H1 (cell line): ENCODE results near the gene DDX49. TPM values are rescaled to one million over a fixed set of nuclear protein-coding genes. Genes with fewer than 3 reads are reported as not detected.

Experiments used
- CTCF ChIA-PET: fragments of 300-600 bp; sonication (Branson Sonifier 250); formaldehyde crosslinking; loops from one replicate; lab custom pipeline; 2021; ENCODE audit not compliant: partially characterized antibody; lab: Charles Lee
- POLR2A ChIA-PET: fragments of 300-600 bp; sonication (Branson Sonifier 250); formaldehyde crosslinking; loops from one replicate; lab custom pipeline; 2021; ENCODE audit warnings: inconsistent platforms; ENCODE audit not compliant: partially characterized antibody; lab: Charles Lee
- DNase-seq, 2 experiments: peaks; one replicate each; pipeline versions ENCODE4 v3.0.0 to v3.0.0-alpha.2; 2010 to 2022; ENCODE audit warnings: low spot score in 2 of 2, low read depth in 1 of 2, mixed read lengths in 1 of 2
- FAIRE-seq: peaks from 2 replicates; lab custom pipeline; 2011; peaks lifted over from hg19 to GRCh38; lab: Jason Lieb, UNC
- H2AFZ ChIP-seq: 2 replicates; pipeline ENCODE4 v1.8.1; 2012; ENCODE audit warnings: low read length, inconsistent platforms
- H2AK5ac ChIP-seq: 2 replicates; pipeline ENCODE4 v1.6.1; 2013; ENCODE audit warnings: low read depth, low read length
- H2BK120ac ChIP-seq: replicated peaks from 2 replicates; pipeline ENCODE3; 2013; ENCODE audit warnings: low read depth, low read length, inconsistent platforms
- H2BK12ac ChIP-seq: 2 replicates; pipeline ENCODE4 v1.6.1; 2013; ENCODE audit warnings: low read depth, low read length
- H2BK15ac ChIP-seq: 2 replicates; pipeline ENCODE4 v1.6.1; 2013; ENCODE audit warnings: low read length
- H2BK20ac ChIP-seq: 2 replicates; pipeline ENCODE4 v1.6.1; 2013; ENCODE audit warnings: low read length
- H2BK5ac ChIP-seq: 2 replicates; pipeline ENCODE4 v1.6.1; 2013; ENCODE audit warnings: low read depth, low read length
- H3K14ac ChIP-seq: 2 replicates; pipeline ENCODE4 v1.6.1; 2013; ENCODE audit warnings: inconsistent platforms; ENCODE audit not compliant: insufficient read length
- H3K18ac ChIP-seq: 2 replicates; pipeline ENCODE4 v1.6.1; 2013; ENCODE audit warnings: low read length; ENCODE audit errors: extremely low read depth
- H3K23ac ChIP-seq: 2 replicates; pipeline ENCODE4 v1.6.1; 2013; ENCODE audit warnings: inconsistent platforms; ENCODE audit not compliant: insufficient read length
- H3K23me2 ChIP-seq: 2 replicates; pipeline ENCODE4 v1.6.1; 2013; ENCODE audit warnings: low read depth, low read length
- H3K27ac ChIP-seq: 2 replicates; pipeline ENCODE4 v1.6.1; 2011; ENCODE audit warnings: low read depth, low read length, inconsistent platforms
- H3K27me3 ChIP-seq, 4 experiments: replicated peaks in 1 of 4; 1 replicate in 1 of 4; 2 replicates in 3 of 4; pipeline versions ENCODE4 v1.6.1 to v1.8.1; 2011 to 2013; ENCODE audit warnings: low read length in 3 of 4, mild to moderate bottlenecking in 3 of 4, inconsistent platforms in 2 of 4, mixed read lengths in 2 of 4, moderate library complexity in 1 of 4; ENCODE audit not compliant: control insufficient read depth in 3 of 4, insufficient read depth in 3 of 4; ENCODE audit errors: extremely low read depth in 1 of 4
- H3K36me3 ChIP-seq, 4 experiments: 2 replicates each; pipeline versions ENCODE4 v1.6.1 to v1.8.1; 2011 to 2013; ENCODE audit warnings: mild to moderate bottlenecking in 4 of 4, low read length in 3 of 4, moderate library complexity in 2 of 4, control low read depth in 1 of 4, inconsistent platforms in 1 of 4; ENCODE audit not compliant: insufficient read depth in 4 of 4, control insufficient read depth in 2 of 4
- H3K4ac ChIP-seq: replicated peaks from 2 replicates; pipeline ENCODE3; 2013; ENCODE audit warnings: low read length, low read depth, mixed read lengths, inconsistent platforms; ENCODE audit not compliant: insufficient read length
- H3K4me1 ChIP-seq, 4 experiments: replicated peaks in 1 of 4; 1 replicate in 1 of 4; 2 replicates in 3 of 4; pipeline versions ENCODE4 v1.6.1 to v1.8.1; 2011 to 2013; ENCODE audit warnings: low read length in 3 of 4, inconsistent platforms in 2 of 4, mixed read lengths in 1 of 4; ENCODE audit not compliant: insufficient read depth in 4 of 4, control insufficient read depth in 3 of 4
- H3K4me2 ChIP-seq, 2 experiments: 2 replicates each; pipeline versions ENCODE4 v1.6.1 to v1.8.1; 2011 to 2013; ENCODE audit warnings: low read depth in 2 of 2, low read length in 2 of 2, control low read depth in 1 of 2, inconsistent platforms in 1 of 2, mild to moderate bottlenecking in 1 of 2; ENCODE audit not compliant: insufficient read depth in 1 of 2
- H3K4me3 ChIP-seq, 4 experiments: fragments of 200-600, 300-600 bp in 1 of 4; sonication (generic), shearing (Covaris generic), sonication (Bioruptor Twin) in 1 of 4; 2 replicates each; pipeline versions ENCODE4 v1.5.1 to v1.8.1; 2011 to 2016; ENCODE audit warnings: low read length in 4 of 4, low read depth in 3 of 4, control low read depth in 2 of 4, inconsistent platforms in 2 of 4, mild to moderate bottlenecking in 2 of 4, mixed read lengths in 1 of 4, moderate library complexity in 1 of 4; ENCODE audit not compliant: insufficient read depth in 2 of 4; ENCODE audit errors: extremely low read depth in 1 of 4
- H3K56ac ChIP-seq: replicated peaks from 2 replicates; pipeline ENCODE3; 2013; ENCODE audit warnings: low read depth, mild to moderate bottlenecking, mixed read lengths, low read length, inconsistent platforms; ENCODE audit not compliant: insufficient read length
- H3K79me1 ChIP-seq: 2 replicates; pipeline ENCODE4 v1.6.1; 2013; ENCODE audit warnings: low read depth, low read length, control low read depth
- H3K79me2 ChIP-seq, 2 experiments: 2 replicates each; pipeline versions ENCODE4 v1.6.1 to v1.8.1; 2012 to 2013; ENCODE audit warnings: low read length in 2 of 2, mild to moderate bottlenecking in 2 of 2, inconsistent platforms in 1 of 2; ENCODE audit not compliant: insufficient read depth in 2 of 2, control insufficient read depth in 1 of 2
- H3K9ac ChIP-seq, 4 experiments: replicated peaks in 1 of 4; 1 replicate in 1 of 4; 2 replicates in 3 of 4; pipeline versions ENCODE4 v1.6.1 to v1.8.1; 2011 to 2013; ENCODE audit warnings: low read depth in 3 of 4, low read length in 3 of 4, control low read depth in 2 of 4, mild to moderate bottlenecking in 2 of 4, moderate library complexity in 2 of 4, inconsistent platforms in 1 of 4; ENCODE audit errors: extremely low read depth in 1 of 4
- H3K9me3 ChIP-seq, 2 experiments: 2 replicates each; pipeline versions ENCODE4 v1.6.1 to v1.8.1; 2012 to 2013; ENCODE audit warnings: mild to moderate bottlenecking in 2 of 2, moderate library complexity in 2 of 2, control low read depth in 1 of 2, inconsistent platforms in 1 of 2, low read depth in 1 of 2, low read length in 1 of 2, mixed read lengths in 1 of 2; ENCODE audit not compliant: insufficient read depth in 2 of 2
- H4K20me1 ChIP-seq, 2 experiments: replicated peaks in 1 of 2; 2 replicates each; pipeline versions ENCODE3 to v1.8.1; 2011 to 2013; ENCODE audit warnings: inconsistent platforms in 2 of 2, low read length in 2 of 2, mild to moderate bottlenecking in 1 of 2; ENCODE audit not compliant: insufficient read depth in 2 of 2, control insufficient read depth in 1 of 2
- H4K5ac ChIP-seq: 2 replicates; pipeline ENCODE4 v1.6.1; 2013; ENCODE audit warnings: low read length, low read depth, mixed read lengths, inconsistent platforms; ENCODE audit not compliant: insufficient read length
- H4K8ac ChIP-seq: 2 replicates; pipeline ENCODE4 v1.8.0; 2013; ENCODE audit warnings: mild to moderate bottlenecking, moderate library complexity, low read length, inconsistent platforms; ENCODE audit not compliant: insufficient read depth; ENCODE audit errors: extremely low read depth
- H4K91ac ChIP-seq: replicated peaks from 2 replicates; pipeline ENCODE3; 2013; ENCODE audit warnings: low read length, mixed read lengths, inconsistent platforms; ENCODE audit not compliant: insufficient read length
- CBX8 ChIP-seq: fragments of 300-800, 300-1000 bp; sonication (generic); IDR thresholded peaks from 2 replicates; pipeline ENCODE4 v1.7.1; 2016; ENCODE audit warnings: low read depth, low read length, borderline replicate concordance
- CHD2 ChIP-seq: IDR thresholded peaks from 2 replicates; pipeline ENCODE4 v1.6.1; 2012; ENCODE audit warnings: low read length, improper control_type of control experiment
- POU5F1 ChIP-seq: IDR thresholded peaks from 2 replicates; pipeline ENCODE4 v1.6.1; 2011; ENCODE audit warnings: low read depth, mild to moderate bottlenecking, low read length, moderate library complexity
- TAF1 ChIP-seq: IDR thresholded peaks from 2 replicates; pipeline ENCODE4 v1.6.1; 2011; ENCODE audit warnings: mild to moderate bottlenecking, low read depth, low read length
- TAF7 ChIP-seq: optimal IDR thresholded peaks from 2 replicates; pipeline ENCODE3; 2011; ENCODE audit warnings: low read depth, mild to moderate bottlenecking, inconsistent platforms, low read length, moderate library complexity, borderline replicate concordance
- WGBS, 2 experiments: shearing (Covaris generic) in 1 of 2; methylation state at CpG; one replicate each; pipeline versions ENCODE4 v1.1.6 to v1.1.7; 2013 to 2015; ENCODE audit warnings: low lambda C conversion rate in 2 of 2, mixed read lengths in 2 of 2, inconsistent platforms in 1 of 2, low coverage in 1 of 2, missing lambda C conversion rate in 1 of 2; ENCODE audit not compliant: insufficient replicate concordance in 2 of 2, insufficient coverage in 1 of 2, insufficient read length in 1 of 2; ENCODE audit errors: extremely low coverage in 1 of 2, missing lambda C conversion rate in 1 of 2; 5-methylcytosine and 5-hydroxymethylcytosine counted together
- polyA plus RNA-seq, 7 experiments: library from polyadenylated mRNA; depleted of rRNA in 3 of 7; stranded (reverse) in 5 of 7; unstranded in 2 of 7; fragments of >200 nt in 5 of 7; fragments of 200-250 nt in 2 of 7; gene quantifications; 1 replicate in 5 of 7; 2 replicates in 1 of 7; 4 replicates in 1 of 7; pipeline versions ENCODE4 v1.2.1 to v1.2.3, GENCODE V29; 2011 to 2013; ENCODE audit warnings: missing spikeins in 2 of 7, mixed read lengths in 2 of 7
- total RNA-seq: library from RNA; stranded (reverse); fragmentation: NEBNext Ultra II Directional; extraction: Animal tissue kit (Norgen Biotek cat#: 25700); gene quantifications from 2 replicates; pipeline ENCODE4 v1.2.1, GENCODE V29; 2021

Gene DDX49
- total and polyA plus RNA-seq, 2 of the 8 experiments (the other 6 are each of a cell fraction or from before 2014, with no cell fraction given), result 41.3 to 46.5 TPM

DNA sequence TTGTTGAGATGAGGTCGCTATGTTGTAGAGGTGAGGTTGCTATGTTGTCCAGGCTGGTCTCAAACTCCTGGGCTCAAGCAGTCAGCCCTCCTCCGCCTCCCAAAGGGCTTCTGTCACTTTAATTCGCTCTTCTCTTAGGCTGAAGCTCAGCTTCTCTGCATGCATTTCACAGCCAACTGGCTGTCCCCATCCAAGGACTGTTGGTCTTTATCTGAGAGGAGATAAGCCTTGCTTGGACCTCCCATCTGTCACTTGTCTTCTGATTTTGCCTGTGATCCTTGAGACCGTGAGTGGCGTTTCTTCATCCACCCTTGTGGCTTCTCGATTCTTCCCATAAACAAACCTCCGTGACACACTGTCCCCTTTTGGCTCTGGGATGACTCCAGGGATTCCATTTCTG lies 48.0 kb upstream of the DDX49 start:
- H3K23ac ChIP-seq, result no peak overlapping the region
- no peak overlapping the region for H2BK15ac ChIP-seq
- TF ChIP-seq CBX8 (no peak), TAF7 (no peak), POU5F1 (no peak), CHD2 (no peak), TAF1 (no peak)
- no peak overlapping the region for H2AK5ac ChIP-seq
- peaks cover 5 to 10% (median 7%) of the 10 kb centered on the region in 4 experiments; a peak in 6 of 8 replicates for H3K36me3 ChIP-seq
- POLR2A ChIA-PET, result interaction anchor here (0.7 kb wide), 1 partner anchor 152 kb away, joined by 3 read pairs; no protein-coding TSS in a partner anchor
- CTCF ChIA-PET, result interaction anchor here (0.7 to 1.0 kb wide), 2 partner anchors 25 to 133 kb away, joined by 3 read pairs; no protein-coding TSS in a partner anchor
- WGBS, 2 experiments, result 89% methylated on average over 7 of the region's 7 CpGs; no CpG with 5 or more reads in 1 of the 2 experiments
- H4K91ac ChIP-seq, result no peak overlapping the region
- H2BK120ac ChIP-seq, result no peak overlapping the region
- H3K4ac ChIP-seq, result no peak overlapping the region
- H2BK5ac ChIP-seq, result no peak overlapping the region
- H3K18ac ChIP-seq, result no peak overlapping the region
- H4K8ac ChIP-seq, result no peak overlapping the region
- no peak overlapping the region for H4K5ac ChIP-seq
- DNase-seq, result no peak
- no peaks in the 10 kb centered on the region for H3K9me3 ChIP-seq
- H2AFZ ChIP-seq, result no peak overlapping the region
- H2BK20ac ChIP-seq, result no peak overlapping the region
- no peak overlapping the region for H3K4me3 ChIP-seq
- peaks cover 0 to 6% of the 10 kb centered on the region in 2 experiments for H4K20me1 ChIP-seq
- H3K4me2 ChIP-seq, result no peak overlapping the region; a peak in 1 of 4 replicates
- H3K27ac ChIP-seq, result no peak overlapping the region
- peaks cover 0 to 9% (median 3%) of the 10 kb centered on the region in 4 experiments; a peak in 4 of 7 replicates for H3K4me1 ChIP-seq
- no peak overlapping the region for H3K56ac ChIP-seq
- H3K23me2 ChIP-seq, result peaks cover 4% of the 10 kb centered on the region; the same call in 1 of the 2 replicates
- no peak overlapping the region for H3K9ac ChIP-seq
- FAIRE-seq, result no peak
- no peak overlapping the region for H2BK12ac ChIP-seq
- peaks cover 0 to 2% (median 0%) of the 10 kb centered on the region in 4 experiments; a peak in 2 of 7 replicates for H3K27me3 ChIP-seq
- no peaks in the 10 kb centered on the region; the same call in 1 of the 2 replicates for H3K79me1 ChIP-seq
- no peak overlapping the region for H3K14ac ChIP-seq
- H3K79me2 ChIP-seq, result no peaks in the 10 kb centered on the region
